ENCODE measurements around the gene MSGN1.
"Not testable (repeated sequence)": the region's sequence is repeated elsewhere in the genome, so short reads cannot be mapped to it uniquely, and the experiment has no call there.

MSGN1 gene

GRCh38 chr2:17805717-17806363 lies 10.4 kb upstream of the MSGN1 start:
- DNase-seq (ENCODE audit: low spot score): no peak

- DNase-seq (ENCODE audit: low spot score): no peak
Observed at GRCh38 chr2:17813010-17813741, 3.1 kb upstream of the MSGN1 start.

- no peak for DNase-seq (ENCODE audit: low spot score)
Observed at GRCh38 chr2:17813742-17814473, 2.4 kb upstream of the MSGN1 start.

GRCh38 chr2:17814601-17815000 lies 1.7 kb upstream of the MSGN1 start:
- DNase-seq (ENCODE audit: low spot score): no peak

GRCh38 chr2:17815468-17816184 lies 634 bp upstream of the MSGN1 start:
- DNase-seq (ENCODE audit: low spot score): no peak

- no peak for DNase-seq (ENCODE audit: low spot score)
Observed at GRCh38 chr2:17818235-17818815, 2.1 kb downstream of the MSGN1 start.

- no peak for DNase-seq (ENCODE audit: low spot score)
Observed at GRCh38 chr2:17821080-17821479, 4.8 kb downstream of the MSGN1 start.

- DNase-seq (ENCODE audit: low spot score): no peak
Observed at GRCh38 chr2:17821535-17822444, 5.5 kb downstream of the MSGN1 start.

- no peak for DNase-seq (ENCODE audit: low spot score)
Observed at GRCh38 chr2:17822445-17823117, 6.3 kb downstream of the MSGN1 start.

GRCh38 chr2:17823646-17824045 lies 7.4 kb downstream of the MSGN1 start:
- not testable (repeated sequence) for DNase-seq (ENCODE audit: low spot score)

GRCh38 chr2:17827316-17827715 lies 11.1 kb downstream of the MSGN1 start:
- DNase-seq (ENCODE audit: low spot score): no peak

- DNase-seq (ENCODE audit: low spot score): no peak
Observed at GRCh38 chr2:17827785-17828184, 11.5 kb downstream of the MSGN1 start.

GRCh38 chr2:17830053-17831034 lies 14.1 kb downstream of the MSGN1 start:
- DNase-seq (ENCODE audit: low spot score): peak; percentile 8

- DNase-seq (ENCODE audit: low spot score): no peak
Observed at GRCh38 chr2:17835516-17835915, 19.3 kb downstream of the MSGN1 start.

GRCh38 chr2:17839959-17840358 lies 23.7 kb downstream of the MSGN1 start:
- no peak for DNase-seq (ENCODE audit: low spot score)

GRCh38 chr2:17843457-17843856 lies 27.2 kb downstream of the MSGN1 start:
- DNase-seq (ENCODE audit: low spot score): no peak

GRCh38 chr2:17845806-17846205 lies 29.5 kb downstream of the MSGN1 start:
- DNase-seq (ENCODE audit: low spot score): no peak

- no peak for DNase-seq (ENCODE audit: low spot score)
Observed at GRCh38 chr2:17846676-17847075, 30.4 kb downstream of the MSGN1 start.

- DNase-seq (ENCODE audit: low spot score): no peak
Observed at GRCh38 chr2:17847236-17847635, 31.0 kb downstream of the MSGN1 start.
